Measurements from ENCODE around the gene RNF133.

DNA sequence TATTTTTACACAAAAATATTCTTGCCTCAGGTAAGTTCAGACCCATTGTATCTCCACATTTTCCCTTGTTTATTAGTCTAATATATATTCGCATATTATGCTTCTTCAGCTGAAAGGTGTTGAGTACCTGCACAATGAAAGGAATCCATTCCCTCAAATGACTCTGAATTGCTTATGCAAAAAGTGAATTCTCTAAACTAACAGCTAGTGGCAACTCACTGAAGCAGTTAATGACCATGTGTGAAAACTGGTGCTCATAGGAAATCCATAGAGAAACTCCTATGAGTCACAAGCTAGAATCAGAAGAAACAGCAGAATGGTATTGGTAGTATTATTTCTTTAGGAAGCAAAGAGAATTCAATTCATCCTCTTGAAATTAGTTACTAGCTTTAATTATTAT lies 37.3 kb upstream of the RNF133 start:
- TF ChIP-seq, protein P1, sequence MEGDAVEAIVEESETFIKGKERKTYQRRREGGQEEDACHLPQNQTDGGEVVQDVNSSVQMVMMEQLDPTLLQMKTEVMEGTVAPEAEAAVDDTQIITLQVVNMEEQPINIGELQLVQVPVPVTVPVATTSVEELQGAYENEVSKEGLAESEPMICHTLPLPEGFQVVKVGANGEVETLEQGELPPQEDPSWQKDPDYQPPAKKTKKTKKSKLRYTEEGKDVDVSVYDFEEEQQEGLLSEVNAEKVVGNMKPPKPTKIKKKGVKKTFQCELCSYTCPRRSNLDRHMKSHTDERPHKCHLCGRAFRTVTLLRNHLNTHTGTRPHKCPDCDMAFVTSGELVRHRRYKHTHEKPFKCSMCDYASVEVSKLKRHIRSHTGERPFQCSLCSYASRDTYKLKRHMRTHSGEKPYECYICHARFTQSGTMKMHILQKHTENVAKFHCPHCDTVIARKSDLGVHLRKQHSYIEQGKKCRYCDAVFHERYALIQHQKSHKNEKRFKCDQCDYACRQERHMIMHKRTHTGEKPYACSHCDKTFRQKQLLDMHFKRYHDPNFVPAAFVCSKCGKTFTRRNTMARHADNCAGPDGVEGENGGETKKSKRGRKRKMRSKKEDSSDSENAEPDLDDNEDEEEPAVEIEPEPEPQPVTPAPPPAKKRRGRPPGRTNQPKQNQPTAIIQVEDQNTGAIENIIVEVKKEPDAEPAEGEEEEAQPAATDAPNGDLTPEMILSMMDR (conservative IDR thresholded peaks at IDR 0.05; ENCODE audit: low read depth, low read length): no peak
- TF ChIP-seq EZH2 (IDR thresholded peaks at IDR 0.05; ENCODE audit: low read length, unreplicated experiment) (no peak), EZH2phosphoT487 (IDR thresholded peaks at IDR 0.05; ENCODE audit: borderline replicate concordance, low read length) (no peak)

Measured in PC-3 (cell line).